22Rv1 (cell line): Measurements from ENCODE around the gene MFSD6.

ENCODE experiments used
- ZFX ChIP-seq: fragments of 450-650 bp; IDR thresholded peaks from 2 replicates; pipeline ENCODE4 v1.6.1; 2017; ENCODE audit warnings: antibody characterized with exemption, borderline replicate concordance
- TF ChIP-seq, protein P1 (sequence below): fragments of 450-650 bp; IDR thresholded peaks from 2 replicates; pipeline ENCODE4 v1.5.1; 2017; ENCODE audit warnings: mild to moderate bottlenecking

DNA sequence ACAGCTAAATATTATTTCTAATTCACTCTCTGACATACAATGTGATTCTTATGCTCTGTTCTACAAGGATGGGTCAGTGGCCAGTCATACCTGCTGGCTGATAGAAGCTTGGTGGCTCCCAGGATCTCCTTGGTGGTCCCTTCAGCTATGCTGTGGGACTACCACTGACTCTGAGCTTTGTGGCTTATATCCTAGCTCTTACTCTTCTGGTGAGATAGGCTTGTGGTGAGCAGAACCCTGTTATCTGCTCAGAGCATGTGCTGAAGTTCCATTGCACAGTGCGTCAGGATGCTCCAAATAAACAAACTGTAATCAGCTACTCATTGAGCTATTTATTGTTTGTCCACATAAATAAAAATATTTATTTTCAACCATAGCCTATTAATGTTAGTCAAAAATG lies 51.7 kb downstream of the MFSD6 start:
- TF ChIP-seq, protein P1, sequence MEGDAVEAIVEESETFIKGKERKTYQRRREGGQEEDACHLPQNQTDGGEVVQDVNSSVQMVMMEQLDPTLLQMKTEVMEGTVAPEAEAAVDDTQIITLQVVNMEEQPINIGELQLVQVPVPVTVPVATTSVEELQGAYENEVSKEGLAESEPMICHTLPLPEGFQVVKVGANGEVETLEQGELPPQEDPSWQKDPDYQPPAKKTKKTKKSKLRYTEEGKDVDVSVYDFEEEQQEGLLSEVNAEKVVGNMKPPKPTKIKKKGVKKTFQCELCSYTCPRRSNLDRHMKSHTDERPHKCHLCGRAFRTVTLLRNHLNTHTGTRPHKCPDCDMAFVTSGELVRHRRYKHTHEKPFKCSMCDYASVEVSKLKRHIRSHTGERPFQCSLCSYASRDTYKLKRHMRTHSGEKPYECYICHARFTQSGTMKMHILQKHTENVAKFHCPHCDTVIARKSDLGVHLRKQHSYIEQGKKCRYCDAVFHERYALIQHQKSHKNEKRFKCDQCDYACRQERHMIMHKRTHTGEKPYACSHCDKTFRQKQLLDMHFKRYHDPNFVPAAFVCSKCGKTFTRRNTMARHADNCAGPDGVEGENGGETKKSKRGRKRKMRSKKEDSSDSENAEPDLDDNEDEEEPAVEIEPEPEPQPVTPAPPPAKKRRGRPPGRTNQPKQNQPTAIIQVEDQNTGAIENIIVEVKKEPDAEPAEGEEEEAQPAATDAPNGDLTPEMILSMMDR = no peak
- TF ChIP-seq ZFX = no peak
